SK-N-MC (cell line): Measurements from ENCODE around the gene ASIC1.

Experiments
- EZH2 ChIP-seq: fragments of 200-600 bp; sonication (generic); IDR thresholded peaks from one replicate; pipeline ENCODE4 v1.6.1; 2017; ENCODE audit warnings: antibody characterized with exemption
- POLR2AphosphoS5 ChIP-seq: IDR thresholded peaks from 2 replicates; pipeline ENCODE4 v1.6.1; 2012; ENCODE audit warnings: mild to moderate bottlenecking, low read depth, low read length, borderline replicate concordance

- TF ChIP-seq POLR2AphosphoS5: no peak
- TF ChIP-seq EZH2: no peak
These were observed 2.2 kb downstream of the ASIC1 start for GRCh38 chr12:50059440-50060119.
